ENCODE results near the gene CRYGN. TPM values are rescaled to one million over a fixed set of nuclear protein-coding genes. Genes with fewer than 3 reads are reported as not detected.

The CRYGN gene
- polyA plus RNA-seq, 1 donor: not detected

- no peak for DNase-seq (ENCODE audit: low read depth)
Observed at GRCh38 chr7:151406886-151407583, 32.9 kb downstream of the CRYGN start.

DNA sequence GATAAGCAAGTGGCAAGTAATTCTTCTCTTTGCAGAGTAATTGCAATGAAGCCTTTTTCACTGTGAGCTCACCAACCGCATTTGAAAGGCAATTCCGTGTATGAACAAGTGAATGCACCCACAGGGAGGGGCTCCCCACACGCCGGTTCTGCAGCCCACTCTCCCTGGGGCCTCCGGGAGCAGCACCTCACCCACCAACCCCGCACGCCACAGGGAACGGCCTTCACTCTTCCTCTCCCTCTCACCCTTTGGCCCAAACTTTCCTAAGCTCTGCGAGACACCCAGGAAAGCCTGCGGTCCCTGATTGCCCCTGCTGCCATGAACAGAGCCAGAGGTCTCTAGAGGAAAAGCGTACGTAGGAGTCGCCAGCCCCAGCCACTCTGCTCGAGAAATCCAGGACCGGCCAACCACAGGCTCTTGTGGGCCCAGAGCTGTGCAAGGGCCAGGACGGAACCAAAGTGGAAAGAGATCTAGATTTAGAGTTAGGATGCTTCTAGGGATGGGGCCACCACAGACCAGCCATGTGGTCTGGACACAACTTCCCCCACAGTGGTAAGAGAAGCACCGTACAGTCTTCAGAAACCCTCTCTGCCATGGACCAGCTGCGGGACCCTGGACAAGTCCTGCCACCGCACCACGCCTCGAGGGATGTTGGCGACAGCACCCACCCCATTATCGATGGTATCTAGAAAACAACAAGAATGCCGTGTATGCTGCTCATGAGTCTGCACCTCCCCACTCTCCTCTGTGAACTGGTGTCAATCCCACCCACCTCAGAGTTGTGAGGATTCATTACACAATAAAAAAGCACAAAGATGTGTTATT, 33.7 kb downstream of the CRYGN start:
- no peak for DNase-seq (ENCODE audit: low read depth)

DNA sequence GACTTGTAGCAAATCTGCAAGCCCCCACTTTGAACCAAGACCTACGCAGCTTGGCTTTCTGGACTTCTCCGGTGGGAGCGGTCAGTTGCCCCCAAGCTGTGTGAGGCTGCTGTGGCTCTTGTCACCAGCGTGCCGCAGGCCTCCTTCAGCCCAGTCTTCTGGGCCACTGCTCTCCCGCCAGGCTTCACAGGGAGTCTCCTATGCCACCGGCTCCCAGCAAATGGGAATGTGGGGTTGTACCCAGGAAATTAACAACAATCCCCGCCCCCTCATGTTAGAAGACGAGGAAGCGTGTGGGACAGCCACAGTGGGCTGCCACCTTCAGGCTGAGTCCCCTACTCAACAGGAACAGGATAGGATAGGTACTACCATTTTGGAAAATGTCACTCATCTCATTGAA, 34.4 kb downstream of the CRYGN start:
- no peak for DNase-seq (ENCODE audit: low read depth)

- DNase-seq (ENCODE audit: low read depth): no peak
Observed at GRCh38 chr7:151405056-151405455, 34.9 kb downstream of the CRYGN start.

DNA sequence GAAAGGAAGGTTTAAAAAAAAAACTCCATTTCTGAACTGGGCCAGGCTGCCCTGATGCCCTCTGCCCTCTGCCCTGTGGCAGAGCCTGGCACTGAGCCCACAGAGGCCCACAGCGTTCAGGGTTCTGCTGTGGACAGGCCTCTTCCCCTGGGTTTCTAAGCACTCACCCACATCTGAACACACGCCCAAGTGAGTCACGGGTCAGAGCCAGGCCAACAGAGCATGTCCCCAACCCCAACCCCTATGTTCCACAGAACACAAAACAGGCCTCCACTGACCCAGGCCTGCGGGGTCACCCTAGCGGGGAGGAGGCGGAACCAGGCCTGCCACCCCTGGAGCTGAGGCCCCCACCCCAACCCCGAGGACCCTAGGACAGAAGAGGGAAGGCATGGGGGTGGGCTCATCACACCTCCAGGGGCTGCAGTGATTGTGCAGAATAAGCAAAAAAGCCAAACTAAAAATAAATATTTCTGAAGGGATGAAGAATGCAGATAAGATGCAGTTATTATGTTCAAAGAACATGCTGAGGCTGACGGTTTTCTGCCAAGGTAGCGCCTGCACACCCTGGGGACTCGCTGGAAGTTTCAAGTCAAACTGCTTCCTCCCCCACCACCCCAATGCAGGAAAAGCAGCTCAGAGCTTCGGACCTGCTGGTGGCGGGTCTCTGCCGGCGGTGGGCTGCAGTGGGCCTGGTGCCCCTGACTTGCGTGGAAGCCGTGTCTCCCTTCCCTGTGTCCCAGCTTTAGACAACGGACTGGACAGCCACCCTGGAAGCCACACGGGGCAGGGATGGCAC, 35.5 kb downstream of the CRYGN start:
- DNase-seq (ENCODE audit: low read depth): no peak

- DNase-seq (ENCODE audit: low read depth): no peak
Observed at GRCh38 chr7:151403764-151404163, 36.2 kb downstream of the CRYGN start.

GRCh38 chr7:151402029-151402835, 37.7 kb downstream of the CRYGN start:
- DNase-seq (ENCODE audit: low read depth): no peak

DNA sequence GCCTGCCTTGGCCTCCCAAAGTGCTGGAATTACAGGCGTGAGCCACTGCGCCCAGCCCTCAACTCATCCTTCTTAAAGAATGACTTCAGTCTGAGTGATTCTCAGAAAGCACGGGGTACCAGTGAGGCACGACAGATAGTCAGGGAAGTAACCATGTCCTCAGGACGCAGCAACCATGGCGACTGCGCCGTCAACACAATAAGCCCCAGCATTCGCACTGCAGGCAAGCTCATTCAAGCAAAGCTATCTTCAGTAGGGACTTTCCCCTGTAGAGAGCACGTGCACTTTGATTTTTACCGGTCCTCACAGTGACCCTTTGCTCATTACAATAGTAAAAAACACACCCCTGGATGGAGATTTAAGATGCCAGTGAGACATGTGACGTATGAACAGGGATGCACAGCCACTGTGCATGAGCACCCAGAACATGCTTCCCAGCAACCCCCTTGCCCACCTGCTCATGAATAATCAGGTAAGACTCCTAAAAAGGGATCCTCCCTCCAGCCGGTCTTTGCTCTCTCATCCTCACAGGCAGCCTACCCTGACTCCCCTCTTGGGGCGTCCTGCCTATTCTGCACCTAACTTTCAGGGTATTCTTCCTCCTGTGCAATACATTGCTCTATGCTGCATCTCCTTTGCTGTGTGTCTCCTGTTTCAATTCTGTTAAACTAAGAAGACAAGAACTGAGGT, 39.2 kb downstream of the CRYGN start:
- DNase-seq (ENCODE audit: low read depth): no peak

- no peak for DNase-seq (ENCODE audit: low read depth)
Observed at GRCh38 chr7:151399906-151400305, 40.0 kb downstream of the CRYGN start.

- DNase-seq (ENCODE audit: low read depth): no peak
Observed at GRCh38 chr7:151399305-151399601, 40.7 kb downstream of the CRYGN start.

DNA sequence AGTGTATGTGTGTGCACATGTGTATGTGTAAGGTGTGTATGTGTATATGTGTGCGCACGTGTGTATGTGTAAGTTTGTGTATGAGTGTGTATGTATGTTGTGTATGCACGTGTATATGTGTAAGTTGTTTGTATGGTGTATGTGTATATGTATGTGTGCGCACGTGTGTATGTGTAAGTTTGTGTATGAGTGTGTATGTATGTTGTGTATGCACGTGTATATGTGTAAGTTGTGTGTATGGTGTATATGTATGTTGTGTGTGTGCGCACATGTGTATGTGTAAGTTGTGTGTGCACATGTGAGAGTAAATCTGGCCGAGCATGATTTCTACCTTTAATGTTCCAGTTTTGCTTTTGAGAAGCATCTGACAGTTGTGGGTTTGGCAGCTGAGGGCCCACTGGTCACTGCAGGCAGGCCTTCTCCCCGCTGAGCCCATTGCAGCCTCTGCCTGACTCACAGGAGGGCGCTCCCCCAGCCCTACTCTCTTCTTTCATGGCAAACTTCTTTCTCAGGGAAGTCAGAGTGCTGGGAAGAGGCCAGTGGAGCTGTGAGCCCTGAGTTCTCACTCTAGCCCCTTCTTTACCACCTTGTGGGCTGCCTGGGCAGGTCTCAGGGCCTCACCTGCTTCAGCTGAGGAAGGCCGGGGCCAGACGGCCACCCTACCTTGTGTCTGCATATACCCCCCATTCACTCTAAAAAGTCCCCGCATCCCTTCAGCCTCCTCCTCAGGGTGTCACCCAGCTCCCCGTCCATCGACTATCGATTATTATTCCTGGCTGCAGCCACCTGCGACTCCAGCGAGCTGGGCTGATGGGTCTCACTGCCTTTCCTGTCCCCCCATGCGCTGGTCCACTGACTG, 41.3 kb downstream of the CRYGN start:
- DNase-seq (ENCODE audit: low read depth): no peak

DNA sequence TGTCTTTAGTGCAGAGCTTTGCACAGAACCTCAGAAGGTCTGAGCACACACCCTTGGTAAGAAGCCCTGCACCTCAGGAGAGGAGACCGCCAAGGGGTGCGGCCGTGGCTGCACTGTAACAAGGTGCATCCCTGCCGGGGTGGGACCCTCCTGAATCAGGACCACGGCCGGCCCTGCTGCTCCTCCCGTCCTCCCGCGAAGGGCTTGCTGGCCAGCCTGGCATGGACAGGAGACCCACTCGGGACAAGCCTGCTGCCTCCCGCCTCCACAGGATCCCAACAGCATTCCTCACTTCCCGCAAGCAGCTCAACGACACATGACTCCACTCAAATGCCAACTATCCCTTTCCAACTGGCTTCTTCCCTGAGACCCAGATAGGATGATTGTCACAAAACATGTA, 42.9 kb downstream of the CRYGN start:
- no peak for DNase-seq (ENCODE audit: low read depth)

- no peak for DNase-seq (ENCODE audit: low read depth)
Observed at GRCh38 chr7:151396328-151396970, 43.5 kb downstream of the CRYGN start.

GRCh38 chr7:151395036-151395367, 44.9 kb downstream of the CRYGN start:
- DNase-seq (ENCODE audit: low read depth): no peak

- DNase-seq (ENCODE audit: low read depth): no peak
Observed at GRCh38 chr7:151394076-151395035, 45.6 kb downstream of the CRYGN start.

- no peak for DNase-seq (ENCODE audit: low read depth)
Observed at GRCh38 chr7:151393031-151393977, 46.6 kb downstream of the CRYGN start.

GRCh38 chr7:151392426-151392825, 47.5 kb downstream of the CRYGN start:
- DNase-seq (ENCODE audit: low read depth): no peak

Data from forelimb muscle (tissue), 1 donor.